T follicular helper cell (primary cell): ENCODE results near the gene FOXQ1.

Experiments used
- DNase-seq: peaks from one replicate; pipeline ENCODE4 v3.0.0-alpha.2; 2020; ENCODE audit warnings: low read depth
- total RNA-seq, 2 experiments: gene quantifications; one replicate each; lab custom pipeline; 2026; lab: John Stamatoyannopoulos, UW

The FOXQ1 gene, protein sequence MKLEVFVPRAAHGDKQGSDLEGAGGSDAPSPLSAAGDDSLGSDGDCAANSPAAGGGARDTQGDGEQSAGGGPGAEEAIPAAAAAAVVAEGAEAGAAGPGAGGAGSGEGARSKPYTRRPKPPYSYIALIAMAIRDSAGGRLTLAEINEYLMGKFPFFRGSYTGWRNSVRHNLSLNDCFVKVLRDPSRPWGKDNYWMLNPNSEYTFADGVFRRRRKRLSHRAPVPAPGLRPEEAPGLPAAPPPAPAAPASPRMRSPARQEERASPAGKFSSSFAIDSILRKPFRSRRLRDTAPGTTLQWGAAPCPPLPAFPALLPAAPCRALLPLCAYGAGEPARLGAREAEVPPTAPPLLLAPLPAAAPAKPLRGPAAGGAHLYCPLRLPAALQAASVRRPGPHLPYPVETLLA
- 0 reads per million in 2 experiments for total RNA-seq

DNA sequence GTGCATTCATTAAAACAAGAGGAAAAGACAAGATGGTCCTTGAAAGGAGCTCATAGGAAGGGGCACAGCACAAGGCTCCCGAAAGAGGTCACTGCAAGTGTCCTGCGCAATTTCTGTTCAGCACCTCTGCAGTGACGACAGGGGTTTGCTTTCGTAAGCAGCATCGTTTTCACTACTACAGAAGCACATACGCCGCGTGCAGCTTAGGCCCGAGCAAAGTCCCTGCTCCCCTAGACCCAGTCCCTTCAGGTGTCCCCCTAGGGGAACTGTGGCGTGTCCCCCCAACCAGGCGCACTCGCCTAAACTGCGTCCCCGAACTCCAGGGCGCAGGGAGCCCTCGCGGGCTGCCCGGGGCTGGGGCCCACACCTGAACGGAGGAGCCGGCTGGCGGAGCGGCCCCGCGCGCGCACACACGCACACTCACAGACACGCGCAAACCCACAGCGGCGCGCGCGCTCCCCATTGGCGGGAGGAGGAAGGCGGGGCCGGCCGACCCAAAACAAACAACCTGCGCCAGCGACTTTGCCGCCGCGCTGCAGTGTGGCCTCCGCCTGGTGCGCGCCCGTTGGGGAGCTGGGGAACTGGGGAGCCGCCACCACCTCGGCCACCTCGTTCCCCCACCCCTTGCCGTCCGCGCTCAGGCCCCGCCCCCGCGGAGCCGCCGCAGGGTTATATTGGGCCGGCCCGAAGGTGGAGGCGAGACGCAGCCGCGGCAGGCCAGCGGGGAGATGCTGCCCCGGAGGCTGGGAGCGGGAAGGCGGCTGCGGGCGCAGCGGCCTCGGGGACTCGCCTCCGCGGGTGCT lies at the start of gene FOXQ1:
Gene FOXQ1, plus strand, starts transcription at position 699 of the 803 bp plus-strand sequence. CDS start 607 bp downstream, outside the sequence.
- no peak for DNase-seq

DNA sequence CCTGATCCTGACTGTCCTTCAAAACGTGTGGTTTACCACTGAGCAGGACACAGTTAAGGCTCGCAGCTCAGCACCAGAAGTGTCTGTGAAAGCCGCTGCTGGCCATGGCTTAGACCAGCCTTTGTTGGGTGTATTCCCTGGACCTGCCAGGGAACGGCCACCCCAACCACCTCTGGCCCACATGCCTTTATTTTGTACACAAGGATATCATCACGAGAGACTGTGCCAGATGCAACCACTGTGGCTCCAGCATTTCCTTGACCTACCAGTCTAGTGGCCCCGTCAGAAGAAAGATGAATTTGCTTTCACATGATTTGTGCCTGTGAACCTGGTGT lies 49.2 kb upstream of the FOXQ1 start:
- DNase-seq, result no peak

DNA sequence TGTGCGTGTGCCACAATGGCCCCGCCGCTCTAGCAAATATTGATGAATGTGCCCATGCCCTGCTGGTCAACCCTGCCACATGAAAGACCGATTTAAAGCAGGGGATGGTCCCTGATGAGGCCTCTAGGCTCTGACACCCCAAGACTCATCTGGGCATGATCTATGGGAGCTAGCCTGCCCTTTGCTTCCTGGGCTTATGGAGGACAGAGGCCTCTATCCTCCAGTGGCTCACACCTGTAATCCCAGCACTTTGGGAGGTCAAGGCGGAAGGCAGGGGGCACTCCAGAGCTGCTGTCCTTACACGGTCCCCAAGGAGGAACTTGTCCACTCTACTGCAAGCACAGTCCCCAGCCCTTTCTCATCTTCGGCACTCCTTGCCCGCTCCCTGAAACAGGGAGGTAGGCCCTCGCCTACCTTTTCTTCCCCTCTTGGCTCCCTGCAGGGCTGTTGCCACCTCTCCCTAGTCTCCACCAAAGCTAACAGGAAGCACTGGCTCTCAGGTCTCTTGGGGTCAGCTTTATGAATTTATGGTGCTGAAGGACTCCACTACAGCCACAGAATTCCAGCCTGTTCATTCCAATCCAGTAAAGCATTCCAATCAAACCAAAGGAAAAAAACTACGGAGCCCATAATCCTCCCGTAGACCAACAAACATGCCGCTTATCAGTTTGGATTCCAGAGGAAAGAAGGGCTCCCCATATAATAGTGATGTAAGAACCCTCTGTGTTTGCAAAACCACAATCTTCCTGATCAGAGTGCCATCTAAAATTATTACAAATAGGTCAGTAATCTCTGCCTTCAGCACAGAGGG lies 48.7 kb upstream of the FOXQ1 start:
- DNase-seq, result no peak

DNA sequence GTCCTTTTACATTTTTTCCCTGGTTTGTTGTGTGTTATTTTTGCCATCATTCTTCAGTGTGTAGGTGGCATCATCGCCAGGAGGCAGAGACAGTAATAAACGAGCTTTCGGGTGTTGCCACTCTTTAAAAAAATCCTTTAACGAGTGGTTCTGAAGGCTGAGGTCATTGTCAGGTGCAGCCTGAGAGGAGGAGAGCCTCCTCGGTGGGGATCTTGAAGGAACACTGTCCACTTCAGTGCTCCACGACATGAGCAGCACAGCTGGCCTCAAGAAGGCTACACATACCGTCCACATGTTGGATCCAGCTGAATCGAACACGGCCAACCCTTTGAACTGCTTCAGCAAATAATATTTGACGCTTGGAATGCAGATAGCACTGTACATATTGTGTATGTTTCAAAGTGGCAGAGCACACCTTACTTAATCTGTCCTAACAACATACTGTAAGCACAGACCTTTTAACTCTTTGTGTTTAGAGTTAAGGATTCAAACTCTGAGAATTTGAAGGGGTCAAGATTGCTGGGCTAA lies 48.0 kb upstream of the FOXQ1 start:
- no peak for DNase-seq

DNA sequence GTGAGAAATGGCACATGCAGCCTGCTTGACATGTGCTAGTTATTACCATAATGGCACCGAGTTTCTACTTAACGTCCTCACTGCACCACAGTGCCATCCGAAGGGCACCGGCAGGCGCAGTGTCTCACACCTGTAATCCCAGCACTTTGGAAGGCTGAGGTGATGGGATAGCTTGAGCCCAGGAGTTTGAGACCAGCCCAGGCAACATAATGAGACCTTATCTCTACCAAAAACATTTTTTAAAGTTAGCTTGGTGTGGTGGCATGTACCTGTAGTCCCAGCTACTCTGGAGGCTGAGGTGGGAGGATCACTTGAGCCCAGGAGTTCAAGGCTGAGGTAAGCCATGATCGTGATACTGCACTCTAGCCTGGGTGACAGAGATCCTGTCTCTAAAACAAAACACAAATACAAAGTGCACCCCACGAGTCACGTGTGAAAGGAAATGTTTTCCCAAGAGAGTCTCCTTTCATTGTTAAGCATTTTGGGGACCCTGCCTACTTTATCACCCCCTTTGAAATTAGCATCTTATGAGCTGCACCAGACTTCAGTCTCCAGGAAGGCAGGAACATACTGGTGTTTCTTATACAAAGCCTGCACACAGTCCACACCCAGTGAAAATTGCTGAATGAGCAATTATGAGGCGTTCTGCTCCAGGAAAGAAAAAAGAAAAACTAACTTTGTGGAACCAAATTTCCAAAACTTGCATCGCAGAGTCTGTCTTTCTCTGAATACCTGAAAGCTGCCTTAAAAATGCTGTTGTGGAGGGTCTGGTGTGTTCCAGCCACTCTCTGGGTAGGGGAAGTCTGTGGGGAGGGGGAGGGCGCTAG lies 47.1 kb upstream of the FOXQ1 start:
- no peak for DNase-seq

DNA sequence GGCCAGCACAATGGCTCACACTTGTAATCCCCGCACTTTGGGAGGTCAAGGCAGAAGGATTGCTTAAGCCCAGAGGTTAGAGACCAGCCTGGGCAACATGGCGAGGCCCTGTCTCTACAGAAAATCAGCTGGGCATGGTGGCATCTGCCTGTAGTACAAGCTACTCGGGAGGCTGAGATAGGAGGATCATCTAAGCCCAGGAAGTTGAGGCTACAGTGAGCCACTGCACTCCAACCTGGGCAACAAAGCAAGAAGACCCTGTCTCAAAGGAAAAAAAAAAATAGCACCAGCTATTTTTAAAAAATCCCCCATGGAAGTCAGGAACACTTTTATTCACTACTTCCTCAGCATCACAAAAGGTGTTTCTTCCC lies 45.2 kb upstream of the FOXQ1 start:
- no peak for DNase-seq

DNA sequence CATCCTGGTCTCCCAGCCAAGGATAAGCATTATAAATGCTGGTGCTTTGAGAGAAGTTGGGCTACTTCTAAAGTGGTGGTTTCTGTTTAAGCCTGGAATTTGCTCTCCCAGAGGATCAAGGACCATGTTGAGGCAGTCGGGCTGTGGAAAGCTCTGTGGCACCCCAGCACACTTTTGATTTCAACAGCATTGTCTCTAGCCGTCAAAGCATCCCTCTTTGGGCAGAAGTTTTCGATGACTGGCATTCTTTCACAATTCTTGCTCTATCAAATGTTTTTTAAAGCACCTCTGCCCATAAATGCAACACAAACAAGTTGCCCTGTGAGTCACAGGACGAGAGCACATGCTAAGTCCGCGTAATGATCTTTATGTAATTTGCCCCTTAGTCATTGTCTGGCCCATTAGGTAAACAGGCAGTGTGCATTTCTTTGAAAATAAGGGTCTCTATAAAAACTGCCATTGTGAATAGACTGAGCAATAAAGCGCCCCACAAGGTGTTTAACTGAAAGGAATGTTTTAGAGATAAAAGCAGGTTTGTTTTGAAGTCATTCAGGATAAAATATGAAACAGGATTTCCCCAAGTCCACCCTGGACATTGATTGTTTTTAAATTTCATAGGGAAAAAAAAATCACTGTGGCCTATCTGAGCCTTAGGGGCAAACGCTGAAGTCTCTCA lies 44.7 kb upstream of the FOXQ1 start:
- no peak for DNase-seq

DNA sequence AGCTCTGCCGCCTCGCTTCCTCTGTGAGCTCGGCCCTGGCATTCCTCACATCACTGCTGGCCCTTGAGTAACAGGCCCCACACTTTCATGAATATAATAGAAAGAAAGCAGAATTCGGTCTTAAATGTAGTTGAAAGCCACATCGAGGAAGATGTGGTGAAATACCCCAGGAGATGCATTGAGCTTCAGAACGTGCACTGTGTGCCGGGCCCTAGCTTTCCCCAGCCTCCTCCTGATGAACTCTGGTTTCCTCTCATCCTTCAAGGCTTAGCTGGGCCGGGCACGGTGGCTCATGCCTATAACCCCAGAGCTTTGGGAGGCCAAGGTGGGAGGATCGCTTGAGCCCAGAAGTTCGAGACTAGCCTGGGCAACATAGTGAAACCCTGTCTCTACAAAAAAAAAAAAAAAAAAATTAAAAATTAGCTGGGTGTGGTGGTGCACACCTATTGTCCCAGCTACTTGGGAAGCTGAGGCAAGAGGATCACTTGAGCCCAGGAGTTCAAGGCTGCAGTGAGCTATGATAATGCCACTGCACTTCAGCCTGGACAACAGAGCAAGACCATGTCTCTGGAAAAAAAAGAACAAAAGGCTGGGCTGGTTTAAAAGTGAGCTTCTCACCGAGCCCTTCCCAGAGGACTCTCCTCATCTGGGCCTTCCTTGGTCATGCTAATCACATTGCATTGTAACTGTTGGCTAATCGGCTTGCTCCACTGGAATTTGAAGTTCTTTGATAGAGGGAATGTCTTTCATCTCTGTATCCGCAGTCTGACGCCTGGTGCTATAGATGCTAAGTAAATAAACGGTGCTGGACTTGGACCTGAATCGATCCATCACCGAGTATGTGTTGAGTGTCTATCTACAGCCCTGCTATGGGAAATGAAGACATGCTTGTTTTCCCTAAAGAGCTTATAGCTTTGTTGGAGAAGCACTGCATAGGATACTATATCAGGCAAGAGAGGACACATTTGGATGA lies 43.8 kb upstream of the FOXQ1 start:
- no peak for DNase-seq

DNA sequence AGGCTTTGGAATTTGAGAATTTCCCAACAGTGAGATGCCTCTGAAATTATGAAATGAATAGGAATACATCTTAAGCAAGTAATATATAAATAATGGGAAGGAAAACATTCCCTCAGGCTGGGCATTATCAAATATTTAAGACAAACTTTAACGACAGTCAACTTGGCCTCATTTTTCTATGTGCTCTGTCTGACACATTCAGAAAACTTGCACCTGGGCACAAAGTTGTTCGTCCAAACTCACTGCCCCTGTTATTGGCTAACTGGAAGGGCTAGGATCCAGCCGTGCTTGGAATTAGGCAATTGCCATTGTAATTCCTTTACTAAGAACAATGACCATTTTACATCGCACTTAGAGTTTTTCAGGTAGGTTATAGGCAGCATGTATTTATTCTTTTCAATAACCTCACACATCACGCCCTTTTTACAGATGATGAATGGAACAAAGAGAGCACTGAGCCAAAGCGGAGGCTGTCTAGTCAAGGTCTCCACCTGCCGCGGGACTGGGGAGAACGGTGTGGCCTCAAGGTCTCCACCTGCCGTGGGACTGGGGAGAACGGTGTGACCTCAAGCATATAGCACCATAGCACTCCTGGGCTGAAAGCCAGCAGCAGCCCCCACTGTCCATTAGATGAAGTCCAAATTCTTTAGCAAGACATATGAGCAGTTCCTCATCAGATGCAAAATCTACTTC lies 40.7 kb upstream of the FOXQ1 start:
- no peak for DNase-seq

DNA sequence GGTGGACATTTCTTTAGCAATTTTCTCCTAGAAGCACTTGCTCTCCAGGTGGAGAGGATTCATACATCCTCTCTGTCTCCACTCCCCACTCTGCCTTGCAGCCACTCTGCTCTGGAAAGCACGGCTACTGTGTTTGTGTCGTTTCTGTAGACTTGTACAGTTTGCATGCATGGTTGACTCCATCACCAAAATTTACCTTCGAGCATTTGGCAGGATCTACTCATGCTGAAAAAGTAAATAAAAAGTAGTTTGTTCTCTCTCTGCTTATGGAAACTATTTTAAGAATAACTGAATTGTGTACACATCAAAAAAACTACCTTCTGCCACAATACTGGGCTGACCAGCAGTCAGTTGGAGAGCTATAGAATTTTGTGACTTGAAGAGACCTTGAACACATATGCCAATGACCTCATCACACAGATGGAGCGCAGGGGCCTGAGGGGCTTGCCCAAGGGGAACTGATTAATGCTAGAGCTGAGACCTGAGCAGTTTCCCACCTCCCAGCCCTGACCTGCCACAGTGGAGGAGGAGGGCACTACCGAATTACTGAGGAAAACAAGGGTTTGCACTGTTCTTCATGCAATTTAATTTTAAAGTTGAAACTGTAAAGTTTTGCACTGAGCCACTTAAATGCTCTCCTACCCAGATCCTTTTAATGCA lies 33.7 kb upstream of the FOXQ1 start:
- DNase-seq, result no peak

DNA sequence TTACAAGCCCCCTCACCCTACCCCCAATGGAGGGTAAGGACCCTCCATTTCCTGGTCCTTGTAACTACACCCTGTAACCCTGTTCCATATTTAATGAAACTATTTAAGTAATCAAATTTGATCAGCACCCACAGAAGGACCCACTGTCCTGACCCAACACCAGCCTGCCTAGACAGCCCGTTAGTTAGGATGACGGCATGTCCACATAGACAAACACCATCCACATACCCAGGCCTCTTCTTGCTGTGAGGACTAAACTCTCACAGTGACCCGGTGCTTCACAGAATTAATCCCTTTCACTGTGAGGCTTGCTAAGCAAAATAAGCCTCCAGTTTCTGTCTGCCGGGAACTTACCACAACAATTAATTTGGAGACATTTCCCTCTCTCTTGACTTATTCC lies 32.8 kb upstream of the FOXQ1 start:
- DNase-seq, result no peak

DNA sequence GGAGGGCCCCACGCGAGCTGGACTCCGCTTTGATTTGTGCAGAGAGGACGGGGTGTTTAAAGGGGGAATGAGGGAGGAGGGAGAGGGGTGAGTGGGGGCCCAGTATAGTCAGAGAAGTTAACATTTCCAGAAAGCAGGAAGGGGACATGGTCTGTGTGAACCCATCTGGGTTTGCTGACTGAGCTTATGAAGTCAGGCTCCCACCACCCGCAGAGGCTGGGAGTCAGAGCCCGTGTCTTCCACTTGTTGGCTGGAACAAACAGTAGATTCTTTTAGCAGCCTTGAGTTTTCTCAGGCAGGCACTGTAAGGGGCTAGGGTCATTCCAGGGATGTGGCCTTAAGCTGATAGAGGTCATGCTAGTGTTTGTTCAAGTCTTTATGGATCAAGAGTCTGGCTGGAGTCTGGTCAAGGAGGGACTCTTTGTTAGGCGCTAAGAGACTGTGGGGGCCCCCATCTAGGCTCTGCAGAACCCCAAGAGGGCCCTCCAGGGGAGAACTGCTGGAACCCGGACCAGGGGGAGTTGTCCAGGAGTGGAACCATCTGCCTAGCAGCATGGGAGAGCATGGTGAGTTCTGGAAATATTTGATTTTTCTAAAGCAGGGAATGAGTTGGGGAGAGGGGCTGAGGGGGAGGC lies 31.1 kb upstream of the FOXQ1 start:
- no peak for DNase-seq

DNA sequence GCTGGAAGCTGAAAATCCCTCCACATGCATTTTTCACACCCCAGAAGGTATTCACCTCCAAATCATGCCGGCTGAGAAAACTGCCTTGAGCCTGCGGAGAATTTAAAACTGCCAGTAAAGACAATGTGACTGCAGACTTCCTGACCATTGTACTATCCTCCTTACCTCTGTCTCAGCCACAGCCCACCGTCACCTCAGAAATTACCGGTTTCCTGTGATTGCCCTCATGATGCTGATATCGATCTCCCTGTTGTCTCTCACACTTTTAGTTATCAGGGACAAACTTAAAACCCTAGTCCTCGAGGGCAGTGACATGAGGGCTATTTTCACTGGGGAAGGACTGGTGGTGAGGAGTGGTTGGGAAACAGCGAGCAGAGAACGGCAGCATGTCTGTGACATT lies 30.2 kb upstream of the FOXQ1 start:
- DNase-seq, result no peak

DNA sequence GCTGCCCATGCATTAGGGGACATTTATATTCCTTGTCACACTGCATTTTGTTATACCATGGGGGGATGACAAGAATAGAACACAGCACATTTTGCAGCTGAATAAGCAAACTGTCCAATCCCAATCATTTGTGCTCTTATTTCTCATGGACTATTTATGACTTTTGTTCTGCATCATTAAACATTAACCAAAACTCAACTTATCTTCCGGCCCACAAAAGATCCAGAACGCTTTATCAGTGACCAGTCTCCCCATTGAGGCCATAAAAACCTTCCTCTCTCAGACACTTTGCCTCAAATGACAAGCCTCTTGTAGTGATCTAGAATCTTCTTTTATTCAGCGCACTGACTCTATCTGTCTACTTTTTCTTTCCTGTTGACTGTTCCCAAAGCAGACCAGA lies 28.4 kb upstream of the FOXQ1 start:
- no peak for DNase-seq

DNA sequence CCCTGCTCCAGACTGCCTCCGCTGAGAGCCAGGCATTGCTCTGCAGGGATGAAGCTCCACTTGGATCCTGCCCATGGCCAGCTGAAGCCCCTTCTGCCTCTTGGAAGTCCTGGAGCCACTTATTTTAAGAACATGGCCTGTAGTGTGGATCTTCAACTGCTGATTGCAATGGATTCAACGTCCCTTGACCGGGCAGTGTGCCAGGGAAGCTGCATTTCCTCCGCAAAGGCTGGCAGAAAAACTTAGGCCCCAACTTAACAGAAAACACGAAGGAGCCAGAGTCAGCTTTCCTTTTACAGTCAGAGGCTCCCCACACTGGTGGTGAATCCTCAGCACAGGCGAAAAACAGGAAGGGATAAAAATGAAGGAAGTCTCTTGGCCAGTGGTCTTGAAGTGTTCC lies 26.3 kb upstream of the FOXQ1 start:
- DNase-seq, result no peak

DNA sequence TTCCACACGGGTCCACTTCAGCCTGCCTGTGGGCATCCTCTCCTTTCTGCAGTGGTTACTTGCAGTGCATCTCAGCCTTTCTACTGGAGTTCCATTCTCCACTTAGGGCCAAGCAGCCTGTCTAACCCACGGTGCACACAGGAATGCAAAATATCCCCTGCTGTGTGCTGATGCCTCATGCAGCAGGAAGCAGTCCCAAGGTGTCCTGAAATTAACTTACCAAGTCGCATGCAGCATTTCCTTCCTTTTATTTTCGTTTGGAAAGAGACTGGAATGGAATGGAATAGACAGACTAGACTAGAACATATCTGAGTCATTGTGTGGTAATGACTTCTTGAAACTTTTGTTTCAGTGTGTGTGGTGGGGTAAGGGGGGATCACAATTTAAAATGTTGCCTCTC lies 25.9 kb upstream of the FOXQ1 start:
- DNase-seq, result no peak

DNA sequence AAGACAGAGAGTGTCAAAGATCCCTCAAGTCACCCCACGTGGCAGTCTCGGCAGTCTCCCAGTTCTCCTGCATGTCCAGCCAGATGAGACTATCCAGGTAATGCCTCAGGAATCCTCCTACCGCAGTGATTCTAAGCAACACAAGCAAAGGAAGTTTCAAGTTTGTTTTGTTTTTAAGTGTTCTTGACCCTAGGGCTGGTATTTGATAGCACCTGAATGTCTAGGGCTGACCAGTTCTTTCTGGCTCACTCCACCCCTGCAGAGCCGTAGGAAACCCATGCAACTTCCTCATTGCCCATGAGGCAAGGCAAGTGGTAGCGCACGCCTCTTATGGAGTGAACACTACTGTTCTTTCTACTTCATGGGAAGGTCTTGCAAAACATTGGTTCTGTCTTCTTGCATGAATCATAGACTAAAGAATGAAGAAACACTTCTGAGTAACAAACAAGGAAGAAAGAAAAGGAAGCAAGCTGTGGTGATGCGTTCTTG lies 24.8 kb upstream of the FOXQ1 start:
- DNase-seq, result no peak

DNA sequence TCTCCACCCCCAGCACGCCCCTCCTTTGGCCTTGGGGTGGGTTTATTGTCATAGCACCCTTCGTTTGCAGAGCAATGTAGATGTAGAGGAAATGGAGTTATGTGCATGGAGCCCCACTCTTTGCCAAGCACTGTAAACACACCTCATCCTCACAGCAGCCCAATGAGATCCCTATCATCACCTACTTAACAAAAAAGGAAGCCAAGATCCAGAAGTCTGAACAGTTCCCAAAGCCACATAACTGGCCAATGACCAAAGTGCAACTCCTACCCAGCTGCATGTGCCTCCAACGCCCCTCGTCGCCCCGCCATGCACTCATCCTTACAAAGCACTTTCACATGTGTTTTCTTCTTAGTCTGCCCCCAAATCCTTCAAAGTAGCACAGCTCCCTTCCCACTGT lies 21.8 kb upstream of the FOXQ1 start:
- no peak for DNase-seq
